Brain microvascular endothelial cell (primary cell): Measurements from ENCODE around the gene SLC9A2.

Source experiments
- DNase-seq: peaks from one replicate; pipeline ENCODE4 v3.0.0-alpha.2; 2020
- H3K27ac ChIP-seq: fragments of 250-450 bp; sonication (Bioruptor Pico); 2 replicates; pipeline ENCODE4 v1.5.1; 2020; ENCODE audit warnings: mild to moderate bottlenecking, moderate library complexity
- H3K27me3 ChIP-seq: fragments of 250-450 bp; sonication (Bioruptor Pico); replicated peaks from 2 replicates; pipeline ENCODE4 v1.5.1; 2020; ENCODE audit warnings: mild to moderate bottlenecking
- H3K36me3 ChIP-seq: fragments of 250-450 bp; sonication (Bioruptor Pico); replicated peaks from 2 replicates; pipeline ENCODE4 v1.5.1; 2020; ENCODE audit warnings: mild to moderate bottlenecking
- H3K4me3 ChIP-seq: 2 replicates; pipeline ENCODE4 v1.5.1; 2011; ENCODE audit warnings: low read depth, mild to moderate bottlenecking, control low read depth, low read length, moderate library complexity
- CTCF ChIP-seq: IDR thresholded peaks from 2 replicates; pipeline ENCODE4 v1.5.1; 2011; ENCODE audit warnings: low read depth, mild to moderate bottlenecking, moderate library complexity, low read length, control low read depth, inconsistent platforms; ENCODE audit errors: missing control alignments
- in situ Hi-C: cut with HindIII; loops from 2 replicates; pipeline ENCODE4 v1.10.0; 2017; ENCODE audit warnings: low sequenced_read_pairs, low pct_ligation_motif_present

Gene SLC9A2

GRCh38 chr2:102621630-102622029 is 2.3 kb downstream of the SLC9A2 start:
- Histone ChIP-seq H3K36me3 (no peaks in the 10 kb centered on the region), H3K4me3 (no peak overlapping the region), H3K27ac (no peak overlapping the region), H3K27me3 (peaks cover 27% of the 10 kb centered on the region)
- no peak for TF ChIP-seq CTCF
- in situ Hi-C loops: loop anchor here (25.0 kb wide), 1 partner anchor 134 kb away; no protein-coding TSS in a partner anchor
- no peak for DNase-seq

- DNase-seq: no peak
- Histone ChIP-seq H3K36me3 (no peaks in the 10 kb centered on the region), H3K4me3 (no peak overlapping the region), H3K27me3 (peaks cover 27% of the 10 kb centered on the region), H3K27ac (no peak overlapping the region)
- TF ChIP-seq CTCF: no peak
- in situ Hi-C loops: loop anchor here (25.0 kb wide), 1 partner anchor 135 kb away; no protein-coding TSS in a partner anchor
Measured at GRCh38 chr2:102622646-102623045, 3.3 kb downstream of the SLC9A2 start.

- Histone ChIP-seq H3K4me3 (no peak overlapping the region), H3K27me3 (no peaks in the 10 kb centered on the region), H3K36me3 (no peaks in the 10 kb centered on the region), H3K27ac (no peak overlapping the region)
- TF ChIP-seq CTCF: no peak
- DNase-seq: no peak
- in situ Hi-C loops: no loop called here
Measured at GRCh38 chr2:102630458-102630857, 11.1 kb downstream of the SLC9A2 start.

- Histone ChIP-seq H3K27ac (no peak overlapping the region), H3K36me3 (no peaks in the 10 kb centered on the region), H3K4me3 (no peak overlapping the region), H3K27me3 (no peaks in the 10 kb centered on the region)
- DNase-seq: no peak
- no peak for TF ChIP-seq CTCF
- in situ Hi-C loops: no loop called here
Measured at GRCh38 chr2:102632380-102633175, 13.2 kb downstream of the SLC9A2 start.

- Histone ChIP-seq H3K36me3 (no peaks in the 10 kb centered on the region), H3K27me3 (no peaks in the 10 kb centered on the region), H3K27ac (no peak overlapping the region), H3K4me3 (no peak overlapping the region)
- DNase-seq: no peak
- in situ Hi-C loops: no loop called here
- no peak for TF ChIP-seq CTCF
Measured at GRCh38 chr2:102634831-102635241, 15.5 kb downstream of the SLC9A2 start.
